HG02678 (cell line): ENCODE data around the gene XAGE2.
"Not testable (repeated sequence)": the region's sequence is repeated elsewhere in the genome, so short reads cannot be mapped to it uniquely, and the experiment has no call there.

Experiments used
- ATAC-seq: cut with Tn5 transposase; IDR thresholded peaks from one replicate; pipeline ENCODE4 v1.9.1; 2021; ENCODE audit warnings: mild to moderate bottlenecking, moderate library complexity; ENCODE audit not compliant: unreplicated experiment

Gene XAGE2

GRCh38 chrX:52368368-52369055, at the start of gene XAGE2:
XAGE2 (plus strand) TSS chrX:52369021; CDS start chrX:52370015, 994 bp downstream.
- no peak for ATAC-seq

- no peak for ATAC-seq
These were observed 31.4 kb upstream of the XAGE2 start for GRCh38 chrX:52337410-52337809.

- no peak for ATAC-seq
These were observed 27.3 kb upstream of the XAGE2 start for GRCh38 chrX:52341493-52341892.

- ATAC-seq = not testable (repeated sequence)
These were observed 25.7 kb upstream of the XAGE2 start for GRCh38 chrX:52343131-52343530.

- peak; percentile 47 for ATAC-seq
These were observed 23.4 kb upstream of the XAGE2 start for GRCh38 chrX:52345402-52345801.

GRCh38 chrX:52346174-52347165, 22.4 kb upstream of the XAGE2 start:
- ATAC-seq = no peak

- ATAC-seq = no peak
These were observed 19.1 kb upstream of the XAGE2 start for GRCh38 chrX:52349681-52350080.

GRCh38 chrX:52352551-52352950, 16.3 kb upstream of the XAGE2 start:
- no peak for ATAC-seq

- ATAC-seq = no peak
These were observed 15.0 kb upstream of the XAGE2 start for GRCh38 chrX:52353838-52354237.

- ATAC-seq = no peak
These were observed 13.7 kb upstream of the XAGE2 start for GRCh38 chrX:52355108-52355507.

GRCh38 chrX:52359614-52360232, 9.1 kb upstream of the XAGE2 start:
- ATAC-seq = no peak

GRCh38 chrX:52361941-52362340, 6.9 kb upstream of the XAGE2 start:
- ATAC-seq = no peak

GRCh38 chrX:52363247-52363883, 5.5 kb upstream of the XAGE2 start:
- no peak for ATAC-seq

GRCh38 chrX:52378870-52379269, 10.0 kb downstream of the XAGE2 start:
- no peak for ATAC-seq

GRCh38 chrX:52380993-52381392, 12.2 kb downstream of the XAGE2 start:
- no peak for ATAC-seq

GRCh38 chrX:52410439-52411394, 41.9 kb downstream of the XAGE2 start:
- ATAC-seq = no peak

- ATAC-seq = no peak
These were observed 46.5 kb downstream of the XAGE2 start for GRCh38 chrX:52415304-52415703.

- ATAC-seq = no peak
These were observed 48.0 kb downstream of the XAGE2 start for GRCh38 chrX:52416816-52417215.

GRCh38 chrX:52420824-52421443, 52.1 kb downstream of the XAGE2 start:
- no peak for ATAC-seq
